ENCODE data around the gene OR8D2.

OR8D2 gene

DNA sequence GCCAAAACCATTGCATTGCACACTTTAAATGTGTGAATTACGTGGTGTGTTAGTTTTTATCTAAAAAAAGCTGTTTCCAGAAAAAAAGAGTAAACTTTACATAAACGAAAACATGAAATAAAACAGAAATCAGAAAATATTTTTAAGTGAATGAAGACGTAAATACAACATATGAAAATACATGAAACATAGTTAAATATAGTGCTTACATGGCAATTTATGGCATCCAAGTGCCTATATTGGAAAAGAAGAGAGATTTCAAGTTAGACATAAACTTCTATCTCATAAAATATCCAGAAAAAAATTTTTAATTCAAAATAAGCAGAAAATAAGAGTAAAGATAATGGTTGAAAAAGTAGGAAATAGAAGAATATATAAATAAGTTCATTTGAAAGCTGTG, 11.9 kb upstream of the OR8D2 start:
- H3K4me2 ChIP-seq (ENCODE audit: insufficient read depth, low read length), result no peak overlapping the region
- no peak overlapping the region for H3K4me3 ChIP-seq (ENCODE audit: low read depth in 1 of 2, low read length in 2 of 2)
- H3K36me3 ChIP-seq (ENCODE audit: insufficient read depth, low read length), result no peaks in the 10 kb centered on the region
- TF ChIP-seq EZH2 (IDR thresholded peaks at IDR 0.05; ENCODE audit: borderline replicate concordance, low read depth, low read length, severe bottlenecking), result no peak
- TF ChIP-seq, protein P1, sequence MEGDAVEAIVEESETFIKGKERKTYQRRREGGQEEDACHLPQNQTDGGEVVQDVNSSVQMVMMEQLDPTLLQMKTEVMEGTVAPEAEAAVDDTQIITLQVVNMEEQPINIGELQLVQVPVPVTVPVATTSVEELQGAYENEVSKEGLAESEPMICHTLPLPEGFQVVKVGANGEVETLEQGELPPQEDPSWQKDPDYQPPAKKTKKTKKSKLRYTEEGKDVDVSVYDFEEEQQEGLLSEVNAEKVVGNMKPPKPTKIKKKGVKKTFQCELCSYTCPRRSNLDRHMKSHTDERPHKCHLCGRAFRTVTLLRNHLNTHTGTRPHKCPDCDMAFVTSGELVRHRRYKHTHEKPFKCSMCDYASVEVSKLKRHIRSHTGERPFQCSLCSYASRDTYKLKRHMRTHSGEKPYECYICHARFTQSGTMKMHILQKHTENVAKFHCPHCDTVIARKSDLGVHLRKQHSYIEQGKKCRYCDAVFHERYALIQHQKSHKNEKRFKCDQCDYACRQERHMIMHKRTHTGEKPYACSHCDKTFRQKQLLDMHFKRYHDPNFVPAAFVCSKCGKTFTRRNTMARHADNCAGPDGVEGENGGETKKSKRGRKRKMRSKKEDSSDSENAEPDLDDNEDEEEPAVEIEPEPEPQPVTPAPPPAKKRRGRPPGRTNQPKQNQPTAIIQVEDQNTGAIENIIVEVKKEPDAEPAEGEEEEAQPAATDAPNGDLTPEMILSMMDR (IDR thresholded peaks at IDR 0.05; ENCODE audit: borderline replicate concordance, extremely low read depth, low read length, poor library complexity, severe bottlenecking), result no peak
- H2AFZ ChIP-seq (ENCODE audit: low read depth, low read length), result no peak overlapping the region
- H3K27me3 ChIP-seq (ENCODE audit: insufficient read depth, low read length, poor library complexity), result no peaks in the 10 kb centered on the region
- no peaks in the 10 kb centered on the region for H3K9me3 ChIP-seq (ENCODE audit: insufficient read depth, low read length, severe bottlenecking)
- no peaks in the 10 kb centered on the region for H3K79me2 ChIP-seq (ENCODE audit: insufficient read depth, low read length)
- DNase-seq (no peak), ATAC-seq (ENCODE audit: insufficient read depth, low read depth) (no peak)
- no peaks in the 10 kb centered on the region for H3K4me1 ChIP-seq (ENCODE audit: insufficient read depth, low read length)
- H4K20me1 ChIP-seq (ENCODE audit: insufficient read depth, low read length), result no peaks in the 10 kb centered on the region
- H3K27ac ChIP-seq (ENCODE audit: low read length), result no peak overlapping the region
- H3K9ac ChIP-seq (ENCODE audit: low read depth, low read length), result no peak overlapping the region

DNA sequence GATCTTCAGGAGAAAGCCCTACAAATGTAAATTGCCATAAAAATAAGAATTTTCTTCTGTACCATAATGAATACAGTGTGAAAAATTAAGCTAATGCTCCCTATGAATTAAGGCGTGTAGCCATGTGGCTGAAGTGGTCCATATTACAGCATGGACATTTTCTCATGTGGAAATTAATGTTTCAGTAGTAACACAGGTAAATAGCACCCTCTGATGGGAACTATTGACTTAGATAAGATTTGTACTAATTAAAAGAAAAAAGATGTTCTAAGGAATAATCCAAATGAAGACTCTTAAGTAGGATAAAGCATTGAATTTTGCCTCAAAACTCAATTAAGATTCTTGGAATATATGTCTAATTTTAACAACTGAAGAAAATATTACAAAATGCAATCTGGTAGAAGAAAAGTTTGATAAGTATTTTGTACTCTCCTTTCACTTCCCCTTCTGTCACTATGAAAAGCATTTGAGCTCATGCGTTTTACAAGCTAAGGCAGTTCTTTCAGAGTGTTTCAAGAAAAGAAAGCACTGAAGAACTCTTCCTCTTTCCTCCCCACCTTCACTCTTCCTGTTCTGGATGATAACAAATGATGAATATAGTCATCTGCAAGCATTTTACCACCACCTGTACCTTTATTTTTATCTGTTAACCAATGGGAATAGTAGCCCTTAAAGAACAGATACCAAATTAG, 9.9 kb upstream of the OR8D2 start:
- H3K4me3 ChIP-seq (ENCODE audit: low read depth in 1 of 2, low read length in 2 of 2), result no peak overlapping the region
- H3K9ac ChIP-seq (ENCODE audit: low read depth, low read length), result no peak overlapping the region
- DNase-seq (no peak), ATAC-seq (ENCODE audit: insufficient read depth, low read depth) (no peak)
- no peak overlapping the region for H2AFZ ChIP-seq (ENCODE audit: low read depth, low read length)
- H3K36me3 ChIP-seq (ENCODE audit: insufficient read depth, low read length), result no peaks in the 10 kb centered on the region
- no peak overlapping the region for H3K27ac ChIP-seq (ENCODE audit: low read length)
- no peak for TF ChIP-seq EZH2 (IDR thresholded peaks at IDR 0.05; ENCODE audit: borderline replicate concordance, low read depth, low read length, severe bottlenecking)
- TF ChIP-seq, protein P1 (IDR thresholded peaks at IDR 0.05; ENCODE audit: borderline replicate concordance, extremely low read depth, low read length, poor library complexity, severe bottlenecking), result no peak
- no peaks in the 10 kb centered on the region for H3K79me2 ChIP-seq (ENCODE audit: insufficient read depth, low read length)
- H3K9me3 ChIP-seq (ENCODE audit: insufficient read depth, low read length, severe bottlenecking), result no peaks in the 10 kb centered on the region
- no peaks in the 10 kb centered on the region for H4K20me1 ChIP-seq (ENCODE audit: insufficient read depth, low read length)
- H3K4me1 ChIP-seq (ENCODE audit: insufficient read depth, low read length), result no peaks in the 10 kb centered on the region
- H3K4me2 ChIP-seq (ENCODE audit: insufficient read depth, low read length), result no peak overlapping the region
- H3K27me3 ChIP-seq (ENCODE audit: insufficient read depth, low read length, poor library complexity), result no peaks in the 10 kb centered on the region

DNA sequence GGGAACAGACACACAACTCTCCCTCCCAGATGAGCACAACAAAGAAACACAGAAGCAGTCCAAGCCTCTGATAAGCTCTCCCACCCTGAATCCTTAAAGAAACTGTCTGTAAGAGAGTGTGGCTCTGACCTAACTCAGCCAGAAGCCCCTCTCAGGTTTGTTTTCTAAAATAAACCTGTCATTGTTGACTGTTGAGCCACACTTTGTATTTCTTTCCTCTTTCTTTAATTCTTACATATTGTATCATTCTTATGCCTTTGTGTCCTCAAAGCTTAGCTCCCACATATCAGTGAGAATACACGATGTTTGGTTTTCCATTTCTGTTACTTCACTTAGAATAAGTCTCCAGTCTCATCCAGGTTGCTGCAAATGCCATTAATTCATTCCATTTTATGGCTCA, 7.8 kb upstream of the OR8D2 start:
- H2AFZ ChIP-seq (ENCODE audit: low read depth, low read length), result no peak overlapping the region
- no peaks in the 10 kb centered on the region for H3K27me3 ChIP-seq (ENCODE audit: insufficient read depth, low read length, poor library complexity)
- H3K27ac ChIP-seq (ENCODE audit: low read length), result no peak overlapping the region
- DNase-seq (no peak), ATAC-seq (ENCODE audit: insufficient read depth, low read depth) (no peak)
- H3K4me2 ChIP-seq (ENCODE audit: insufficient read depth, low read length), result no peak overlapping the region
- no peaks in the 10 kb centered on the region for H3K36me3 ChIP-seq (ENCODE audit: insufficient read depth, low read length)
- H3K79me2 ChIP-seq (ENCODE audit: insufficient read depth, low read length), result no peaks in the 10 kb centered on the region
- H3K9ac ChIP-seq (ENCODE audit: low read depth, low read length), result no peak overlapping the region
- no peaks in the 10 kb centered on the region for H3K4me1 ChIP-seq (ENCODE audit: insufficient read depth, low read length)
- no peaks in the 10 kb centered on the region for H3K9me3 ChIP-seq (ENCODE audit: insufficient read depth, low read length, severe bottlenecking)
- TF ChIP-seq EZH2 (IDR thresholded peaks at IDR 0.05; ENCODE audit: borderline replicate concordance, low read depth, low read length, severe bottlenecking), result no peak
- no peak overlapping the region for H3K4me3 ChIP-seq (ENCODE audit: low read depth in 1 of 2, low read length in 2 of 2)
- no peaks in the 10 kb centered on the region for H4K20me1 ChIP-seq (ENCODE audit: insufficient read depth, low read length)

DNA sequence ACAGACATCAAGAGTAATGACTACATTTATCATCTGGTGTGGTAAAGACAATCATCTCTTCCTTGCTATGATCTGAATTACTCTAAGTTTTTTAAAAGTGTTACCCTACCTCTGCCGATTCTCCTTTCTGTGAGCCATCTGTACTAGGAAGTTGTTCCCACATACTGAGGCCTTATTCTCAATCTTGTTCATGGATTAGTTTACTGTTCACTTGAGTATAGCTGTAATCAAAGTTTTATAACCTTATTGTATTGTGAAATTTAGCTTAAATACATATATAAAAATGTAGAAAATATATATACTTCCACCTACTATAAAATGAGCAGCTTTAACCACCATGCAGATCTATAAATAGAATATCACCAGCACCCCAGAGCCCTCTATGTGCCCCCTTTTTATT, 2.4 kb upstream of the OR8D2 start:
- no peaks in the 10 kb centered on the region for H3K4me1 ChIP-seq (ENCODE audit: insufficient read depth, low read length)
- H3K9ac ChIP-seq (ENCODE audit: low read depth, low read length), result no peak overlapping the region
- no peak overlapping the region for H3K4me2 ChIP-seq (ENCODE audit: insufficient read depth, low read length)
- H3K4me3 ChIP-seq (ENCODE audit: low read depth in 1 of 2, low read length in 2 of 2), result no peak overlapping the region
- peaks cover 4% of the 10 kb centered on the region for H3K27me3 ChIP-seq (ENCODE audit: insufficient read depth, low read length, poor library complexity)
- H3K79me2 ChIP-seq (ENCODE audit: insufficient read depth, low read length), result no peaks in the 10 kb centered on the region
- H4K20me1 ChIP-seq (ENCODE audit: insufficient read depth, low read length), result no peaks in the 10 kb centered on the region
- no peak for ATAC-seq (ENCODE audit: insufficient read depth, low read depth)
- H3K9me3 ChIP-seq (ENCODE audit: insufficient read depth, low read length, severe bottlenecking), result no peaks in the 10 kb centered on the region
- TF ChIP-seq EZH2 (IDR thresholded peaks at IDR 0.05; ENCODE audit: borderline replicate concordance, low read depth, low read length, severe bottlenecking), result no peak
- TF ChIP-seq, protein P1 (IDR thresholded peaks at IDR 0.05; ENCODE audit: borderline replicate concordance, extremely low read depth, low read length, poor library complexity, severe bottlenecking), result no peak
- no peak for DNase-seq
- H3K27ac ChIP-seq (ENCODE audit: low read length), result no peak overlapping the region
- H2AFZ ChIP-seq (ENCODE audit: low read depth, low read length), result no peak overlapping the region
- no peaks in the 10 kb centered on the region for H3K36me3 ChIP-seq (ENCODE audit: insufficient read depth, low read length)

Measured in DND-41 (cell line).